Caco-2 (cell line): ENCODE measurements around the gene NUFIP1. TPM values are rescaled to one million over a fixed set of nuclear protein-coding genes. Genes with fewer than 3 reads are reported as not detected.

Source experiments
- Bru-seq: library from RNA; stranded (reverse); fragments of 400-500 nt; gene quantifications from one replicate; lab custom pipeline; 2021; lab: Mats Ljungman, UMichigan
- BruChase-seq, 2 experiments: library from RNA; stranded (reverse); fragments of 400-500 nt; gene quantifications; one replicate each; lab custom pipeline; 2021; lab: Mats Ljungman, UMichigan
- BruUV-seq: library from RNA; stranded (reverse); fragments of 400-500 nt; replicated peaks from 2 replicates; lab custom pipeline; 2021; lab: Mats Ljungman, UMichigan
- CTCF ChIA-PET: fragments of 300-600 bp; sonication (Branson Sonifier 250); formaldehyde crosslinking; loops from one replicate; lab custom pipeline; 2022; ENCODE audit warnings: antibody characterized with exemption; lab: Charles Lee
- POLR2A ChIA-PET: fragments of 300-600 bp; sonication (Branson Sonifier 250); formaldehyde crosslinking; loops from one replicate; lab custom pipeline; 2022; ENCODE audit warnings: antibody characterized with exemption; lab: Charles Lee
- DNase-seq, 2 experiments: peaks; one replicate each; pipeline versions ENCODE4 v3.0.0 to v3.0.0-alpha.2; 2020 to 2022
- H3K27me3 ChIP-seq: replicated peaks from 2 replicates; pipeline ENCODE4 v1.6.0; 2011; ENCODE audit warnings: low read length; ENCODE audit not compliant: control insufficient read depth, insufficient read depth
- H3K36me3 ChIP-seq: 2 replicates; pipeline ENCODE4 v1.5.1; 2011; ENCODE audit warnings: low read length; ENCODE audit not compliant: control insufficient read depth, insufficient read depth
- H3K4me1 ChIP-seq: fragments of 250-450 bp; sonication (Bioruptor Pico); 2 replicates; pipeline ENCODE4 v1.5.1; 2020; ENCODE audit warnings: mild to moderate bottlenecking
- H3K4me3 ChIP-seq: 2 replicates; pipeline ENCODE4 v1.5.1; 2011; ENCODE audit warnings: low read depth, mild to moderate bottlenecking, control low read depth, low read length
- H3K9me3 ChIP-seq: fragments of 250-450 bp; sonication (Bioruptor Pico); 2 replicates; pipeline ENCODE4 v1.5.1; 2020; ENCODE audit warnings: mild to moderate bottlenecking, moderate library complexity
- H3K27ac Mint-ChIP-seq: one replicate; pipeline ENCODE4 v1.8.0; 2022; ENCODE audit warnings: mixed read lengths; ENCODE audit not compliant: unreplicated experiment
- H3K27me3 Mint-ChIP-seq: one replicate; pipeline ENCODE4 v1.8.0; 2022; ENCODE audit warnings: mixed read lengths; ENCODE audit not compliant: insufficient read depth, unreplicated experiment
- H3K36me3 Mint-ChIP-seq: one replicate; pipeline ENCODE4 v1.8.0; 2022; ENCODE audit warnings: mild to moderate bottlenecking, mixed read lengths; ENCODE audit not compliant: insufficient read depth, unreplicated experiment
- H3K4me1 Mint-ChIP-seq: one replicate; pipeline ENCODE4 v1.8.0; 2022; ENCODE audit warnings: low read depth, mixed read lengths; ENCODE audit not compliant: unreplicated experiment
- H3K4me3 Mint-ChIP-seq: one replicate; pipeline ENCODE4 v1.8.0; 2022; ENCODE audit warnings: mild to moderate bottlenecking, moderate library complexity, mixed read lengths; ENCODE audit not compliant: unreplicated experiment
- H3K9me3 Mint-ChIP-seq: one replicate; pipeline ENCODE4 v1.8.0; 2022; ENCODE audit warnings: mixed read lengths; ENCODE audit not compliant: unreplicated experiment
- intact Hi-C: fragments of 100-400 bp; cut with micrococcal nuclease; formaldehyde crosslinking; loops from one replicate; pipeline ENCODE4 v1.10.0; 2022; ENCODE audit not compliant: unreplicated experiment
- long read RNA-seq: library from polyadenylated mRNA; stranded (forward); transcript quantifications from one replicate; pipeline ENCODE4 v2.0.0, GENCODE V29; 2022
- total RNA-seq: library from RNA; stranded (reverse); gene quantifications from 2 replicates; pipeline ENCODE4 v1.2.3, GENCODE V29; 2022
- TF ChIP-seq, protein P1 (sequence below), 2 experiments: fragments of 200-600 bp in 1 of 2; IDR thresholded peaks; 1 replicate in 1 of 2; 2 replicates in 1 of 2; pipeline versions ENCODE4 v1.5.1 to v1.8.0; 2011 to 2022; ENCODE audit warnings: antibody characterized with exemption in 1 of 2, control low read depth in 1 of 2, inconsistent platforms in 1 of 2, low read depth in 1 of 2, low read length in 1 of 2, mild to moderate bottlenecking in 1 of 2, moderate library complexity in 1 of 2; ENCODE audit not compliant: insufficient read depth in 1 of 2, severe bottlenecking in 1 of 2, unreplicated experiment in 1 of 2

The NUFIP1 gene
- total RNA-seq (15.2 and 15.4 TPM in 2 replicates), Bru-seq, nascent RNA (percentile 85 among the genes with signal in this experiment), BruChase-seq, experiment 1, labeled RNA remaining after a 2-hour chase (percentile 78 among the genes with signal in this experiment), BruChase-seq, experiment 2, labeled RNA remaining after a 6-hour chase (percentile 68 among the genes with signal in this experiment)
- long read RNA-seq, transcript NUFIP1-201 (10 exons, 3,492 nt): major isoform, 28 of 31 reads
- long read RNA-seq, partial matches to known transcripts: 0 of 31 reads
- long read RNA-seq, other reads (novel, unspliced or antisense): 3 of 31 reads

DNA sequence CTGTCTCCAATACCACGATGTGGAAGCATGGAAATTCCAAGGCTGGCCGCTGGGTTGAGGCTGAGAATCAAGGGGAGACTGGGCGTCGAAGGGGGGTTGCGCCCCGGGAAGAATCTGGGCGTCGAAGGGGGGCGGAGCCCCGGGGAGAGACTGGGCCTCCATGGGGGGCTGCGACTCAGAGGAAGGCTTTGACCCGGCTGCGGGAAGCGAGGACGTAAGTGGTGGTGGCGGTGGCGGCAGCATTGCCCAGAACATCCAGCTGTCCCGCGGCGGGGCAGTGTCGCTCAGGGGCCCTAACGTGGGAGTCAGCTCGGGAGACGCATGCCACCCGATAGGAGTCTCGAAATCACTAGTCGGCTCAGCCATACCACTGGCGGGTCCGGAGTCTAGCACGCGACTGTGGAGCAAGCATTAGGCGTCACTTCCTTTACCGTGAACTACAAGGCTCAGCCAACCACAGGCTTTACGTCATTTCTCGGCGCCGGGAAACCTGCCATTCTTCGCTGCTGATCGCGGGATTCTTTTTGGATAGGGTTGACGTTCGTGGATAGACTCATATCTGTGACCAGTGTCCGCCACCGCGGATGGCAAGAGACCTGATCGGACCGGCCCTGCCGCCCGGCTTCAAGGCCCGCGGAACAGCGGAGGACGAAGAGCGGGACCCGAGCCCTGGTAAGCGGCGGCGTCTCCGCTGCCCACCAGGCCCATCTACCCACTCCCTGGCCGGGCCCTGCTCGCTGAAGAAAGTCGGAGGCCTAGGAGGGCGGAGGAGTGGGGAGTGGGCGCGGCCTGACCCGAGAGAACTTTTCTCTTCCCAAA is at the start of gene NUFIP1, which contains the start of gene GPALPP1:
Gene NUFIP1, minus strand, starts transcription at position 401 of the 819 bp plus-strand sequence. Its CDS starts 35 bp downstream, at position 366.
Gene GPALPP1, plus strand, starts transcription at position 468 of the 819 bp plus-strand sequence. Its CDS starts 117 bp downstream, at position 585.
- Mint-ChIP-seq H3K27me3 (no peaks in the 10 kb centered on the region), H3K4me1 (peaks cover 16% of the 10 kb centered on the region), H3K9me3 (no peaks in the 10 kb centered on the region), H3K36me3 (peaks cover 38% of the 10 kb centered on the region), H3K27ac (peak within 1 kb of the TSS; percentile 99), H3K4me3 (peak within 1 kb of the TSS; percentile 91)
- TF ChIP-seq, protein P1, sequence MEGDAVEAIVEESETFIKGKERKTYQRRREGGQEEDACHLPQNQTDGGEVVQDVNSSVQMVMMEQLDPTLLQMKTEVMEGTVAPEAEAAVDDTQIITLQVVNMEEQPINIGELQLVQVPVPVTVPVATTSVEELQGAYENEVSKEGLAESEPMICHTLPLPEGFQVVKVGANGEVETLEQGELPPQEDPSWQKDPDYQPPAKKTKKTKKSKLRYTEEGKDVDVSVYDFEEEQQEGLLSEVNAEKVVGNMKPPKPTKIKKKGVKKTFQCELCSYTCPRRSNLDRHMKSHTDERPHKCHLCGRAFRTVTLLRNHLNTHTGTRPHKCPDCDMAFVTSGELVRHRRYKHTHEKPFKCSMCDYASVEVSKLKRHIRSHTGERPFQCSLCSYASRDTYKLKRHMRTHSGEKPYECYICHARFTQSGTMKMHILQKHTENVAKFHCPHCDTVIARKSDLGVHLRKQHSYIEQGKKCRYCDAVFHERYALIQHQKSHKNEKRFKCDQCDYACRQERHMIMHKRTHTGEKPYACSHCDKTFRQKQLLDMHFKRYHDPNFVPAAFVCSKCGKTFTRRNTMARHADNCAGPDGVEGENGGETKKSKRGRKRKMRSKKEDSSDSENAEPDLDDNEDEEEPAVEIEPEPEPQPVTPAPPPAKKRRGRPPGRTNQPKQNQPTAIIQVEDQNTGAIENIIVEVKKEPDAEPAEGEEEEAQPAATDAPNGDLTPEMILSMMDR (IDR thresholded peaks at IDR 0.05; ENCODE audit: insufficient read depth in 1 of 2, low read depth in 1 of 2, low read length in 1 of 2, severe bottlenecking in 1 of 2, unreplicated experiment in 1 of 2): no peak
- Histone ChIP-seq H3K36me3 (no peaks in the 10 kb centered on the region), H3K4me3 (peak within 1 kb of the TSS; percentile 100), H3K9me3 (no peaks in the 10 kb centered on the region), H3K4me1 (peaks cover 12% of the 10 kb centered on the region), H3K27me3 (no peaks in the 10 kb centered on the region)
- DNase-seq: peak; percentile 95 to 96
- no TSS peak for BruUV-seq
- POLR2A ChIA-PET: no interaction called here
- CTCF ChIA-PET: no interaction called here
- intact Hi-C loops: loop anchor here (1.0 to 2.0 kb wide), 2 partner anchors 16 to 412 kb away; no protein-coding TSS in a partner anchor

DNA sequence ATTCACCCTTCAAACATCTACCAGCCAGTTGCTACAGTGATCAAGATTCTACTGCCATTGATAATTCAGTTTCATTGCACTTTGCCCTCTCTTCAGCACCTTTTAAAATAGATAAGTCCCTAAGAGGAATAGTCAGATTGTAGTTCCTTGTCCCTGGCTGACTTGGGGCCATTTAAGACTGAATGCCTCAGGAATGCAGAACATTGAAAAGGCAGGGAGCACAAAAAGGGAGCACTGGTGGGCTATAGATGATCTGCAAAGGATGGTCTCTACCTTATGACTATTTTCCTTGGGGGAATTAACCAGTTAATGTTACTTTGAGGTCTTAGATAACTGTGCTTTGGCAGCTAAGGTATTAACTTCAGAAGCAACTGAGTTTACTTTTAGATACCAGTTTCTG is 46.9 kb upstream of the NUFIP1 start:
- Mint-ChIP-seq H3K27me3 (no peaks in the 10 kb centered on the region), H3K27ac (peak overlapping the region; percentile 78), H3K4me3 (no peak overlapping the region), H3K4me1 (peaks cover 18% of the 10 kb centered on the region), H3K9me3 (no peaks in the 10 kb centered on the region), H3K36me3 (peaks cover 16% of the 10 kb centered on the region)
- ChIA-PET POLR2A (no interaction called here), CTCF (no interaction called here)
- Histone ChIP-seq H3K4me1 (peaks cover 28% of the 10 kb centered on the region), H3K9me3 (no peaks in the 10 kb centered on the region), H3K36me3 (no peaks in the 10 kb centered on the region), H3K27me3 (no peaks in the 10 kb centered on the region), H3K4me3 (no peak overlapping the region)
- DNase-seq: peak; percentile 55 to 67
- intact Hi-C loops: no loop called here
- BruUV-seq: no TSS peak
- TF ChIP-seq, protein P1 (IDR thresholded peaks at IDR 0.05; ENCODE audit: insufficient read depth in 1 of 2, low read depth in 1 of 2, low read length in 1 of 2, severe bottlenecking in 1 of 2, unreplicated experiment in 1 of 2): no peak

DNA sequence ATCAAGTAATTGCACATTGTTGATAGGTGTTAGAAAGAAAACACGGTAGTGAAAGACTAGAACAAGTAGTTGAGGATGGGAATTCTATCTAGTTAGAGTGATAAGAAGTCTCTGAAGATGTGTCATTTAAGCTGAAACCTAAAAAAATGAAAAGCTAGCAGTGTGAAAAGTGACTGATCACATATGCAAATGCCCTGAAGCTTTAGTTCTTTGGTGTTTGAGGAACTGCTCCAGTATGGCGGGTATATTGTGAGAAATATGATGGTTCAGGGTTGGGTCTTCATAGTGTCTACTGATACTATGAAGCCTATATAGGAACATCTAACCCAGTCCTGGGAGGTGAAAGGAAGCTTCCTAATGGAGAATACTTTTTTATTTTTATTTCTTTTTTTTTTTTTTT is 45.1 kb upstream of the NUFIP1 start:
- ChIA-PET CTCF (interaction anchor here (1.0 kb wide), 1 partner anchor 12 kb away, joined by 4 read pairs; no protein-coding TSS in a partner anchor), POLR2A (no interaction called here)
- Mint-ChIP-seq H3K36me3 (peaks cover 16% of the 10 kb centered on the region), H3K9me3 (no peaks in the 10 kb centered on the region), H3K4me1 (peaks cover 18% of the 10 kb centered on the region), H3K27me3 (no peaks in the 10 kb centered on the region), H3K27ac (no peak overlapping the region), H3K4me3 (no peak overlapping the region)
- Histone ChIP-seq H3K27me3 (no peaks in the 10 kb centered on the region), H3K36me3 (no peaks in the 10 kb centered on the region), H3K9me3 (no peaks in the 10 kb centered on the region), H3K4me3 (no peak overlapping the region), H3K4me1 (peaks cover 21% of the 10 kb centered on the region)
- TF ChIP-seq, protein P1 (IDR thresholded peaks at IDR 0.05; ENCODE audit: insufficient read depth in 1 of 2, low read depth in 1 of 2, low read length in 1 of 2, severe bottlenecking in 1 of 2, unreplicated experiment in 1 of 2): no peak
- no TSS peak for BruUV-seq
- intact Hi-C loops: no loop called here
- no peak for DNase-seq
